HepG2 (cell line): Measurements from ENCODE around the gene RPLP2. TPM values are rescaled to one million over a fixed set of nuclear protein-coding genes. Genes with fewer than 3 reads are reported as not detected.

Experiments
- ATAC-seq: fragments of 200-7000 bp; cut with Tn5 transposase; 3 replicates; pipeline ENCODE4 v1.9.1; 2020; ENCODE audit warnings: mild to moderate bottlenecking, moderate library complexity
- BruUV-seq: library from RNA; stranded (reverse); fragments of 400-500 nt; replicated peaks from 2 replicates; lab custom pipeline; 2021; lab: Mats Ljungman, UMichigan
- CTCF ChIA-PET: fragments of 300-600 bp; formaldehyde crosslinking; extraction: SDS; loops from one replicate; lab custom pipeline; 2021; ENCODE audit warnings: low total read pairs, inconsistent platforms, low intra/inter-chr PET ratio; lab: Yijun Ruan, JAX
- POLR2A ChIA-PET: fragments of 350-600 bp; sonication (Branson Sonifier 250); formaldehyde crosslinking; loops from one replicate; lab custom pipeline; 2020; ENCODE audit warnings: antibody characterized with exemption, inconsistent platforms; lab: Yijun Ruan, JAX
- DNase-seq: peaks from one replicate; pipeline ENCODE4 v3.0.0-alpha.2; 2015; ENCODE audit warnings: low spot score
- FAIRE-seq: peaks from 3 replicates; lab custom pipeline; 2011; peaks lifted over from hg19 to GRCh38; lab: Jason Lieb, UNC
- H2AFZ ChIP-seq: one replicate; pipeline ENCODE4 v1.6.1; 2011; ENCODE audit warnings: low read length, inconsistent platforms
- H3K27ac ChIP-seq: fragments of 300-600 bp; 3 replicates; pipeline ENCODE4 v1.8.0; 2011; ENCODE audit warnings: mixed run types, mild to moderate bottlenecking, mixed read lengths, low read length, inconsistent platforms; ENCODE audit not compliant: insufficient read depth; ENCODE audit errors: extremely low read length
- H3K27me3 ChIP-seq, 2 experiments: fragments of 200-600 bp in 1 of 2; 2 replicates in 1 of 2; 3 replicates in 1 of 2; pipeline versions ENCODE4 v1.6.0 to v1.8.0; 2011; ENCODE audit warnings: low read length in 2 of 2, mild to moderate bottlenecking in 2 of 2, moderate library complexity in 2 of 2, inconsistent platforms in 1 of 2; ENCODE audit not compliant: insufficient read depth in 2 of 2, control insufficient read depth in 1 of 2
- H3K36me3 ChIP-seq, 2 experiments: fragments of 200-600 bp in 1 of 2; replicated peaks in 1 of 2; 2 replicates in 1 of 2; 3 replicates in 1 of 2; pipeline versions ENCODE4 v1.5.1 to v1.8.0; 2011; ENCODE audit warnings: low read length in 2 of 2, inconsistent platforms in 1 of 2; ENCODE audit not compliant: insufficient read depth in 2 of 2, control insufficient read depth in 1 of 2
- H3K4me1 ChIP-seq: 2 replicates; pipeline ENCODE4 v1.5.1; 2012; ENCODE audit warnings: low read length, inconsistent platforms; ENCODE audit not compliant: insufficient read depth
- H3K4me2 ChIP-seq: 2 replicates; pipeline ENCODE4 v1.6.0; 2011; ENCODE audit warnings: low read depth, low read length, inconsistent platforms
- H3K4me3 ChIP-seq, 3 experiments: fragments of 200-600 bp in 1 of 3; sonication (generic), shearing (Covaris generic) in 1 of 3; replicated peaks in 1 of 3; 2 replicates each; pipeline ENCODE4 v1.5.1; 2011 to 2016; ENCODE audit warnings: low read length in 3 of 3, inconsistent platforms in 2 of 3, low read depth in 2 of 3, mild to moderate bottlenecking in 2 of 3, control low read depth in 1 of 3, mixed read lengths in 1 of 3; ENCODE audit not compliant: insufficient read depth in 1 of 3
- H3K79me2 ChIP-seq: one replicate; pipeline ENCODE4 v1.6.1; 2011; ENCODE audit warnings: low read length, inconsistent platforms; ENCODE audit not compliant: insufficient read depth
- H3K9ac ChIP-seq: 2 replicates; pipeline ENCODE4 v1.6.0; 2011; ENCODE audit warnings: mild to moderate bottlenecking, low read depth, low read length, inconsistent platforms; ENCODE audit not compliant: insufficient read depth
- H3K9me3 ChIP-seq: 2 replicates; pipeline ENCODE4 v1.5.1; 2012; ENCODE audit warnings: mild to moderate bottlenecking, low read length
- H4K20me1 ChIP-seq: 2 replicates; pipeline ENCODE4 v1.6.0; 2011; ENCODE audit warnings: inconsistent platforms, mild to moderate bottlenecking, low read length, moderate library complexity; ENCODE audit not compliant: insufficient read depth
- AGO2 ChIP-seq: fragments of 200-400 bp; formaldehyde crosslinking; optimal IDR thresholded peaks from 2 replicates; pipeline ENCODE3; 2017; ENCODE audit warnings: mild to moderate bottlenecking, low read depth, low read length, moderate library complexity
- KDM2A ChIP-seq: sonication (generic); formaldehyde crosslinking; IDR thresholded peaks from 2 replicates; pipeline ENCODE4 v1.4.0; 2020; ENCODE audit warnings: low read depth, missing genetic modification reagents, borderline replicate concordance
- NCOA1 ChIP-seq: sonication (generic); formaldehyde crosslinking; IDR thresholded peaks from 2 replicates; pipeline ENCODE4 v1.9.0; 2021; ENCODE audit warnings: missing genetic modification reagents
- NFIB ChIP-seq: sonication (generic); formaldehyde crosslinking; IDR thresholded peaks from 2 replicates; pipeline ENCODE4 v1.9.0; 2021; ENCODE audit warnings: missing genetic modification reagents, mild to moderate bottlenecking, borderline replicate concordance
- POLR2AphosphoS5 ChIP-seq: IDR thresholded peaks from 2 replicates; pipeline ENCODE4 v1.6.1; 2012; ENCODE audit warnings: low read depth, low read length
- PPARG ChIP-seq: conservative IDR thresholded peaks from 2 replicates; pipeline ENCODE4 v1.6.1; 2016; ENCODE audit warnings: missing biosample characterization, missing genetic modification reagents
- TARDBP ChIP-seq: sonication (generic); formaldehyde crosslinking; IDR thresholded peaks from 2 replicates; pipeline ENCODE4 v1.8.0; 2022; ENCODE audit warnings: mild to moderate bottlenecking, missing genetic modification reagents
- TBP ChIP-seq: sonication (generic); formaldehyde crosslinking; IDR thresholded peaks from 2 replicates; pipeline ENCODE4 v1.5.0; 2020; ENCODE audit warnings: missing genetic modification reagents
- ZFP36L1 ChIP-seq: sonication (generic); formaldehyde crosslinking; IDR thresholded peaks from 2 replicates; pipeline ENCODE4 v1.8.0; 2022; ENCODE audit warnings: mild to moderate bottlenecking, missing genetic modification reagents, moderate library complexity
- ZFP62 ChIP-seq: sonication (generic); formaldehyde crosslinking; IDR thresholded peaks from 2 replicates; pipeline ENCODE4 v1.4.0; 2020; ENCODE audit warnings: missing genetic modification reagents
- ZNF354B ChIP-seq: sonication (generic); formaldehyde crosslinking; IDR thresholded peaks from 2 replicates; pipeline ENCODE4 v1.8.0; 2022; ENCODE audit warnings: mild to moderate bottlenecking, missing genetic modification reagents
- WGBS: methylation state at CpG from one replicate; pipeline ENCODE4 v1.1.6; 2017; ENCODE audit warnings: low lambda C conversion rate; 5-methylcytosine and 5-hydroxymethylcytosine counted together
- in situ Hi-C: cut with HindIII; loops from 2 replicates; pipeline ENCODE4 v1.10.0; 2017; ENCODE audit warnings: low pct_unique_long_range_greater_than_20kb; ENCODE audit not compliant: extremely low pct_ligation_motif_present
- intact Hi-C: fragments of 100-400 bp; cut with micrococcal nuclease; formaldehyde crosslinking; loops from one replicate; pipeline ENCODE4 v1.10.0; 2022; ENCODE audit not compliant: unreplicated experiment
- polyA plus RNA-seq, 8 experiments: library from polyadenylated mRNA; depleted of rRNA in 3 of 8; stranded (reverse) in 7 of 8; unstranded in 1 of 8; fragments of >200 nt; fragmentation: Illumina TruSeq in 4 of 8; extraction: Trizol in 4 of 8; gene quantifications; 2 replicates each; pipeline versions ENCODE4 v1.2.1 to v1.2.3, GENCODE V29; 2011 to 2016; ENCODE audit warnings: low read depth in 4 of 8, missing spikeins in 1 of 8, mixed read lengths in 1 of 8; ENCODE audit not compliant: insufficient read depth in 1 of 8
- total RNA-seq, 5 experiments: library from RNA; depleted of rRNA; stranded (reverse); fragments of >200 nt; fragmentation: Illumina TruSeq; extraction: Trizol; gene quantifications; 2 replicates each; pipeline ENCODE4 v1.2.3, GENCODE V29; 2016; ENCODE audit warnings: low read depth in 1 of 5
- TF ChIP-seq, protein P1 (sequence below): sonication (generic); formaldehyde crosslinking; IDR thresholded peaks from 2 replicates; pipeline ENCODE4 v1.5.0; 2020; ENCODE audit warnings: mild to moderate bottlenecking, missing genetic modification reagents, moderate library complexity
- TF ChIP-seq, protein P2 (sequence below): sonication (generic); formaldehyde crosslinking; IDR thresholded peaks from 2 replicates; pipeline ENCODE4 v1.5.0; 2020; ENCODE audit warnings: mild to moderate bottlenecking, low read depth, missing genetic modification reagents, borderline replicate concordance

The RPLP2 gene
- total and polyA plus RNA-seq, 2 of the 13 experiments (the other 11 are each of a cell fraction or from before 2014, with no cell fraction given) = 978 to 2,106 TPM

DNA sequence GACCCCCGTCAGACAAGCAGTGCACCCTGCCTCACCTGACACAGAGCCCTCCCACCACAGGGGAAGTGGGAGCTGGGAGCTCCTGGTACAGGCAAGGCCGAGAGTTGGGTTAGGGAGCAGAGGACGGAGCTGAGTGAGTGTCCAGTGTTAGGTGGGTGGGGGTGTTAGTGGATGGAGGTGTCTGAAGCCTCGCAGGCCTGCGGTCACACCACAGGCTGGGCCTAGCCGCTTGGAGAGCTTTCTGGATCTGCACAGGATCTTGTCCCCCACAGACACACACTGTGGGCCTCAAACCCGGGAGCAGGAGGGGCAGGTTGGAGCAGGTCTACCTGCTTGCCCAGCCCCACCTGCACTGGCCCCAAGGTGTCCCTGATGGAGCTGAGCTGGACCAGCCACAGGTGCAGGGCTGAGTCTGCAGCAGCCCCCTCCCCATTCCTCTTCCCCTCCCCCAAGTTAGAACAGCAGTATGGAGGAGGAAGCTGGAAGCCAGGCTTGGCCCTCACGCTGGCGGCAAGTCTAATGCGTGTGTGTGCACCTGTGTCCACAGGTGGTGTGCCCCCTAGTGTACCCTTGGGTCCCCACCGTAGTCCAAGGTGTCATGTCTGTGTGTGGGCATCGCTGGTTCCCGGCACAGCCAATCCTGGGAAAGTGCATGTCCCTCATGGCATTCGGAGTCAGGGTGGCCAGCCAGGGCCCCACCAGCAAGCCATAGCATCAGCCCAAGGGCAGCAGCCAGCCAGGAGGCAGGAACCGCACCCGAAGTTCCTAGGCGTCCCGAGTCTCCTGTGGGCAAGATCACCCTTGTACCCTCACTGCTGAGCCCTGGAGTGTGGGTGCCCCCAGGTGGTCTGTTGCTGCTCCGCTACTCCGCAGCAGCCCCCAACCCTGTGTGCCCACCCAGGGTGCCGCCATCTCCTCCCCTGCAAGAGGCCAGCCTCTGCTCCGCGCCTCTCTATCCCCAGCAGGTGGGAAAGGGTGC is 30.5 kb upstream of the RPLP2 start (continued):
- TF ChIP-seq, protein P1, sequence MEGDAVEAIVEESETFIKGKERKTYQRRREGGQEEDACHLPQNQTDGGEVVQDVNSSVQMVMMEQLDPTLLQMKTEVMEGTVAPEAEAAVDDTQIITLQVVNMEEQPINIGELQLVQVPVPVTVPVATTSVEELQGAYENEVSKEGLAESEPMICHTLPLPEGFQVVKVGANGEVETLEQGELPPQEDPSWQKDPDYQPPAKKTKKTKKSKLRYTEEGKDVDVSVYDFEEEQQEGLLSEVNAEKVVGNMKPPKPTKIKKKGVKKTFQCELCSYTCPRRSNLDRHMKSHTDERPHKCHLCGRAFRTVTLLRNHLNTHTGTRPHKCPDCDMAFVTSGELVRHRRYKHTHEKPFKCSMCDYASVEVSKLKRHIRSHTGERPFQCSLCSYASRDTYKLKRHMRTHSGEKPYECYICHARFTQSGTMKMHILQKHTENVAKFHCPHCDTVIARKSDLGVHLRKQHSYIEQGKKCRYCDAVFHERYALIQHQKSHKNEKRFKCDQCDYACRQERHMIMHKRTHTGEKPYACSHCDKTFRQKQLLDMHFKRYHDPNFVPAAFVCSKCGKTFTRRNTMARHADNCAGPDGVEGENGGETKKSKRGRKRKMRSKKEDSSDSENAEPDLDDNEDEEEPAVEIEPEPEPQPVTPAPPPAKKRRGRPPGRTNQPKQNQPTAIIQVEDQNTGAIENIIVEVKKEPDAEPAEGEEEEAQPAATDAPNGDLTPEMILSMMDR = peak; percentile 41

DNA sequence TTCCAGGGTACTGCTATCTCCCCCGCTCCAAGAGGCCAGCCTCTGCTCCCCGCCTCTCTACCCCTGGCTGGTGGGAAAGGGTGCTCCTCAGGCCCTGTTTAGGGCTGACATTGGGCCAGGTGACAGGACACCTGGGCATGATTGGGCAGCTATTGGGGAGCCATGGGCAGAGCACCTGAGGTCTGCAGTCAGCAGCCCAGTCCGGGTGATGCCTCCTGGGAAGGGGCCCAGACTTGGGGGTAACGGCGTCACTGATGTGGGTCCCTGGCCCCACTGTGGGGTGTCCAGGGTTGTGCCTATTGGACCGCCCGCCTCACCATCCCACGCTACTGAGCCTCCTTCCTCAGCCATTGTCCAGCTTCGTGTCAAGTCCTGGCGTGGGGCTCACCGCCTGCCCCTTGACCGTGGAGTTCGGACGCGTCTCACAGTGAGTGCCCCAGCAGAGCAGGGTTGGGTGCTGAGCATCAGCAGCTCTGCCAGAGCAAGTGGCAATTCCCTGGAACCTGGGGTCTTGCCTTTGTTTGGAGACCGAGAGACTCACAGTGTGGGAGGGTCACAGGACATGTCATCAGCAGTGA is 29.7 kb upstream of the RPLP2 start:
- no peak for DNase-seq
- H3K79me2 ChIP-seq = peaks cover 18% of the 10 kb centered on the region
- no peaks in the 10 kb centered on the region for H3K27me3 ChIP-seq
- H3K4me2 ChIP-seq = no peak overlapping the region
- H3K4me1 ChIP-seq = peaks cover 34% of the 10 kb centered on the region
- H4K20me1 ChIP-seq = peaks cover 6% of the 10 kb centered on the region
- WGBS = 93% methylated on average over 3 of the region's 16 CpGs
- no peak overlapping the region for H3K4me3 ChIP-seq
- in situ Hi-C loops = no loop called here
- ChIA-PET POLR2A (interaction anchor here (4.9 kb wide), 1 partner anchor 15 kb away, joined by 44 read pairs; no protein-coding TSS in a partner anchor), CTCF (no interaction called here)
- BruUV-seq = no TSS peak
- H3K9me3 ChIP-seq = no peaks in the 10 kb centered on the region
- no peak overlapping the region for H2AFZ ChIP-seq
- no peak overlapping the region for H3K27ac ChIP-seq
- no peak overlapping the region for H3K9ac ChIP-seq
- FAIRE-seq = no peak
- peak; percentile 22; the same call in 1 of the 2 replicates for TF ChIP-seq POLR2AphosphoS5
- TF ChIP-seq, protein P2, sequence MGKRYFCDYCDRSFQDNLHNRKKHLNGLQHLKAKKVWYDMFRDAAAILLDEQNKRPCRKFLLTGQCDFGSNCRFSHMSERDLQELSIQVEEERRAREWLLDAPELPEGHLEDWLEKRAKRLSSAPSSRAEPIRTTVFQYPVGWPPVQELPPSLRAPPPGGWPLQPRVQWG (CRISPR knock-in tag) = no peak
- TF ChIP-seq ZNF354B (CRISPR knock-in tag) = no peak
- TF ChIP-seq NFIB = 0 out of 2 replicates have a peak, but pooled peaks have one; percentile 22
- TF ChIP-seq PPARG (CRISPR knock-in tag) = no peak
- TF ChIP-seq TBP (CRISPR knock-in tag) = no peak
- TF ChIP-seq AGO2 = peak; percentile 74
- TF ChIP-seq TARDBP (CRISPR knock-in tag) = no peak
- no peak for TF ChIP-seq NCOA1 (CRISPR knock-in tag)
- TF ChIP-seq ZFP62 = no peak
- TF ChIP-seq KDM2A (CRISPR knock-in tag) = no peak
- no peak for TF ChIP-seq ZFP36L1 (CRISPR knock-in tag)
- ATAC-seq = no peak
- H3K36me3 ChIP-seq = peaks cover 4 to 10% of the 10 kb centered on the region in 2 experiments; a peak in 3 of 5 replicates
- intact Hi-C loops = no loop called here
